ENCODE measurements around the gene GDPD5. TPM values are rescaled to one million over a fixed set of nuclear protein-coding genes. Genes with fewer than 3 reads are reported as not detected.

GDPD5 gene
- total and polyA plus RNA-seq, 4 donors: 6.2 to 24.7 (median 12.0) TPM

DNA sequence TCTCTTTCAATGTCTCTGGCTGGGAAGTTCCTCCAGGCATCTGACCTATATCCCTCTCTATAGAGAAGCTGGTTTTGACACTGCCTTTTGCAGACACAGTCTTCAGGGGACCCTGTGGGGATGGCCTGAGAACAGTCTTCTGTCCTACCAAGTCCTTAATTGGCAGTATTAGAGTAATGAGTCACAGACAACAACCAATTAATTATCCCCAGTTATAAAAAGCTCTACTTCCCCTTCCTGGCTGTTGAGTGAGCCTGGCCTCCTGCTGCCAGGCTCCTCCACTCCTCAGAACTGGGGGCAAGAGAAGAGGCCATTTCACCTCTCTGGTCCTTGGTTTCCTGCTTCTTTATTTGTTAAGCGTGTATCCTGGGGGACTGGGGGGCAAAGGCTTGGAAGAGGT lies 51.5 kb downstream of the GDPD5 start:
- ATAC-seq (ENCODE audit: insufficient read depth, low FRiP score) (no peak), DNase-seq (no peak)
- no peaks in the 10 kb centered on the region for H3K9me3 ChIP-seq (ENCODE audit: control insufficient read depth in 4 of 4, insufficient read depth in 3 of 4, low read length in 3 of 4)
- no peak overlapping the region for H3K9ac ChIP-seq (ENCODE audit: insufficient read depth in 1 of 2, low read length in 2 of 2)
- 50 to 70% methylated on average over 1 of the region's 1 CpG for WGBS, 2 donors
- no peak overlapping the region for H3K4me3 ChIP-seq
- TF ChIP-seq, protein P1, sequence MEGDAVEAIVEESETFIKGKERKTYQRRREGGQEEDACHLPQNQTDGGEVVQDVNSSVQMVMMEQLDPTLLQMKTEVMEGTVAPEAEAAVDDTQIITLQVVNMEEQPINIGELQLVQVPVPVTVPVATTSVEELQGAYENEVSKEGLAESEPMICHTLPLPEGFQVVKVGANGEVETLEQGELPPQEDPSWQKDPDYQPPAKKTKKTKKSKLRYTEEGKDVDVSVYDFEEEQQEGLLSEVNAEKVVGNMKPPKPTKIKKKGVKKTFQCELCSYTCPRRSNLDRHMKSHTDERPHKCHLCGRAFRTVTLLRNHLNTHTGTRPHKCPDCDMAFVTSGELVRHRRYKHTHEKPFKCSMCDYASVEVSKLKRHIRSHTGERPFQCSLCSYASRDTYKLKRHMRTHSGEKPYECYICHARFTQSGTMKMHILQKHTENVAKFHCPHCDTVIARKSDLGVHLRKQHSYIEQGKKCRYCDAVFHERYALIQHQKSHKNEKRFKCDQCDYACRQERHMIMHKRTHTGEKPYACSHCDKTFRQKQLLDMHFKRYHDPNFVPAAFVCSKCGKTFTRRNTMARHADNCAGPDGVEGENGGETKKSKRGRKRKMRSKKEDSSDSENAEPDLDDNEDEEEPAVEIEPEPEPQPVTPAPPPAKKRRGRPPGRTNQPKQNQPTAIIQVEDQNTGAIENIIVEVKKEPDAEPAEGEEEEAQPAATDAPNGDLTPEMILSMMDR (IDR thresholded peaks at IDR 0.05; ENCODE audit: control extremely low read depth, extremely low read depth): no peak
- H3K36me3 ChIP-seq (ENCODE audit: control insufficient read depth in 4 of 4, insufficient read depth in 4 of 4, low read length in 4 of 4): no peaks in the 10 kb centered on the region
- H3K4me1 ChIP-seq (ENCODE audit: control insufficient read depth in 5 of 5, insufficient read depth in 5 of 5, low read length in 5 of 5): peaks cover 0 to 21% (median 0%) of the 10 kb centered on the region in 5 donors
- H3K27ac ChIP-seq (ENCODE audit: low read depth in 1 of 2, low read length in 1 of 2): peak overlapping the region in 1 of 2 donors; percentile 67
- no peaks in the 10 kb centered on the region for H3K27me3 ChIP-seq (ENCODE audit: control insufficient read depth in 3 of 3, insufficient read depth in 3 of 3, low read length in 2 of 3)

DNA sequence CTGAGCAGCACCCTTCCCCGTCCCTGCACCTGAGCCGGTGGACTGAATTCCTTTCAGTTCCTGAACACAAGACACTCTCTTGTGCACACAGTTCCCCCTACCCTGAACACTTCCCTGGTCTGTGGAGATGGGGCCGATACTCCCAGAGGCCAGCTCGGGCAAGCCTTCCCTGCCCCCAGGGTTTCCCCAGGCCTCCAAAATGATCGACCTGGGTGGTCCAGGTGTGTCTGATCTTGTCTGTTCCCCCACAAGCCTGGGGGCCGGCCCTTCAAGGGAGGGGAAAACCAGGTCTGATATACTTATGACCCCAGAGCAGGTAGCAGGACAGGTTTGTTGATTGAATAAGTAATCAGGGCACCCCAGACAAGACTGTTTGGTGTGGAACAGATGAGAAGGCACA lies 52.1 kb downstream of the GDPD5 start:
- WGBS, 2 donors: 82 to 92% methylated on average over 6 of the region's 6 CpGs
- H3K27ac ChIP-seq (ENCODE audit: low read depth in 1 of 2, low read length in 1 of 2): no peak overlapping the region
- H3K4me1 ChIP-seq (ENCODE audit: control insufficient read depth in 5 of 5, insufficient read depth in 5 of 5, low read length in 5 of 5): peaks cover 0 to 26% (median 5%) of the 10 kb centered on the region in 5 donors
- TF ChIP-seq, protein P1 (IDR thresholded peaks at IDR 0.05; ENCODE audit: control extremely low read depth, extremely low read depth): no peak
- no peaks in the 10 kb centered on the region for H3K36me3 ChIP-seq (ENCODE audit: control insufficient read depth in 4 of 4, insufficient read depth in 4 of 4, low read length in 4 of 4)
- no peak overlapping the region for H3K9ac ChIP-seq (ENCODE audit: insufficient read depth in 1 of 2, low read length in 2 of 2)
- no peaks in the 10 kb centered on the region for H3K9me3 ChIP-seq (ENCODE audit: control insufficient read depth in 4 of 4, insufficient read depth in 3 of 4, low read length in 3 of 4)
- no peaks in the 10 kb centered on the region for H3K27me3 ChIP-seq (ENCODE audit: control insufficient read depth in 3 of 3, insufficient read depth in 3 of 3, low read length in 2 of 3)
- ATAC-seq (ENCODE audit: insufficient read depth, low FRiP score) (no peak), DNase-seq (no peak)
- no peak overlapping the region for H3K4me3 ChIP-seq

DNA sequence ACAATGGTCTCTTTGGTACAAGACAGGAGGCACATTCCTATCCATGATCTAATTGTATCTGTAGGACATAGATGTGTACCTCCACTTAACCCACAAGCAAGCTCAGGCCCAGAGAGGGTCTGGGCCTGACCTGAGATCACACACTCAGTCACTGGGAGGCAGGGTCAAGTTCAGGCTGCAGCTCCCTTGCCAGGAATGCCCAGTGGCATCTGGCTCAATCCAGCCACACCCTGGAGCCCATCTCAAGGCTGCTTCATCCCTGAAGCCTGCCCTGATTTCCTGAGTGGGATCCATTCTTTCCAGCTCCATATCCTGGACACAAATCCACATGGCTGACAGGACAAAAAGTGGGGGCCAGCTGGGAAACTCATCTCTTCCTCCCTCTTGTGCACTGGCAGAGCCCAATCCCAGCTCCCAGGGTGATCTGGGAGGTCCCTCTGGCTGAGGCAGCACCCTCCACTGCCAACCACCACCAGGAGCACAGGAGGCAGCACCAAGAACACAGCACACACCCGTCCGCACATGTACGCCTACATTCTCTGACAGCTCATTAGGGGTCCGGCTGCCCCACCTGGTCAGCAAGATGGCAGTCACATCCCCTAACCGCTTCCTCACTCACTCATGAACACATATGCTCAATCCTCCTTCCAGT lies 53.5 kb downstream of the GDPD5 start:
- Histone ChIP-seq H3K9me3 (ENCODE audit: control insufficient read depth in 4 of 4, insufficient read depth in 3 of 4, low read length in 3 of 4) (no peaks in the 10 kb centered on the region), H3K4me1 (ENCODE audit: control insufficient read depth in 5 of 5, insufficient read depth in 5 of 5, low read length in 5 of 5) (peaks cover 0 to 31% (median 8%) of the 10 kb centered on the region in 5 donors), H3K4me3 (no peak overlapping the region), H3K27me3 (ENCODE audit: control insufficient read depth in 3 of 3, insufficient read depth in 3 of 3, low read length in 2 of 3) (no peaks in the 10 kb centered on the region), H3K9ac (ENCODE audit: insufficient read depth in 1 of 2, low read length in 2 of 2) (no peak overlapping the region), H3K36me3 (ENCODE audit: control insufficient read depth in 4 of 4, insufficient read depth in 4 of 4, low read length in 4 of 4) (no peaks in the 10 kb centered on the region), H3K27ac (ENCODE audit: low read depth in 1 of 2, low read length in 1 of 2) (no peak overlapping the region)
- WGBS, 2 donors: 95 to 98% methylated on average over 5 of the region's 5 CpGs
- ATAC-seq (ENCODE audit: insufficient read depth, low FRiP score): no peak
- TF ChIP-seq, protein P1 (IDR thresholded peaks at IDR 0.05; ENCODE audit: control extremely low read depth, extremely low read depth): no peak
- DNase-seq: no peak
